Esophagus squamous epithelium (tissue), 5 donors: ENCODE results near the gene SBSN. TPM values are rescaled to one million over a fixed set of nuclear protein-coding genes. Genes with fewer than 3 reads are reported as not detected.

Experiments used
- DNase-seq: peaks from one replicate; lab custom pipeline; 2025; lab: John Stamatoyannopoulos, UW
- H3K27ac ChIP-seq, 4 donors: fragments of 200-600 bp; sonication (generic); one replicate each; pipeline ENCODE4 v1.5.1; 2016 to 2019; ENCODE audit warnings: mild to moderate bottlenecking in 1 of 4
- H3K27me3 ChIP-seq, 4 donors: fragments of 200-600 bp; sonication (generic); 1 replicate in 3 of 4; 2 replicates in 1 of 4; pipeline versions ENCODE4 v1.5.1 to v1.6.0; 2017 to 2021; ENCODE audit warnings: antibody characterized with exemption in 1 of 4
- H3K36me3 ChIP-seq, 3 donors: fragments of 200-600 bp; sonication (generic); one replicate each; pipeline ENCODE4 v1.5.1; 2016 to 2019
- H3K4me1 ChIP-seq, 3 donors: fragments of 200-600 bp; sonication (generic); one replicate each; pipeline ENCODE4 v1.5.1; 2017 to 2019
- H3K4me3 ChIP-seq, 4 donors: fragments of 200-600 bp; sonication (generic); 1 replicate in 3 of 4; 2 replicates in 1 of 4; pipeline ENCODE4 v1.5.1; 2016 to 2019; ENCODE audit warnings: mild to moderate bottlenecking in 2 of 4, moderate library complexity in 1 of 4
- H3K9me3 ChIP-seq, 3 donors: fragments of 200-600 bp; sonication (generic); one replicate each; pipeline ENCODE4 v1.5.1; 2016 to 2019
- CTCF ChIP-seq, 6 experiments: fragments of 450-650 bp in 4 of 6; fragments of 200-600 bp in 2 of 6; sonication (generic) in 2 of 6; IDR thresholded peaks; one replicate each; pipeline ENCODE4 v1.5.1; 2016 to 2019; ENCODE audit warnings: antibody characterized with exemption in 6 of 6, mild to moderate bottlenecking in 4 of 6, moderate library complexity in 4 of 6
- POLR2A ChIP-seq, 4 donors: fragments of 450-650 bp; IDR thresholded peaks; one replicate each; pipeline ENCODE4 v1.6.1; 2017; ENCODE audit warnings: antibody characterized with exemption in 4 of 4, mild to moderate bottlenecking in 4 of 4, moderate library complexity in 3 of 4
- WGBS, 2 donors: methylation state at CpG; one replicate each; pipeline ENCODE4 v1.1.5; 2018; 5-methylcytosine and 5-hydroxymethylcytosine counted together
- intact Hi-C: fragments of 100-400 bp; cut with DNase I; formaldehyde crosslinking; loops from one replicate; pipeline ENCODE4 v1.15.0; 2022
- total RNA-seq, 4 donors: library from RNA; depleted of rRNA; stranded (reverse); fragments of >200 nt; gene quantifications; one replicate each; pipeline ENCODE4 v1.1.0, GENCODE V29; 2016
- donor health status: DM: yes; HTN: yes; CAD: no.

Gene SBSN
- total RNA-seq, 4 donors from 2014 or later: 58.2 to 1,096 (median 541) TPM

- TF ChIP-seq CTCF (IDR thresholded peaks at IDR 0.05) (no peak), POLR2A (IDR thresholded peaks at IDR 0.05) (no peak)
- DNase-seq: no peak
- H3K27me3 ChIP-seq: peaks cover 0 to 4% (median 0%) of the 10 kb centered on the region in 4 donors
- no peak overlapping the region for H3K27ac ChIP-seq
- peaks cover 0 to 21% (median 0%) of the 10 kb centered on the region in 3 donors for H3K36me3 ChIP-seq
- no peaks in the 10 kb centered on the region for H3K4me1 ChIP-seq
- WGBS, 2 donors: 40 to 90% methylated on average over 1 to 5 of the region's 15 CpGs
- intact Hi-C loops: no loop called here
- no peaks in the 10 kb centered on the region for H3K9me3 ChIP-seq
- H3K4me3 ChIP-seq: no peak overlapping the region
These were observed 26.4 kb downstream of the SBSN start for GRCh38 chr19:35501684-35502083.

GRCh38 chr19:35500611-35501010 lies 27.5 kb downstream of the SBSN start:
- no peak overlapping the region for H3K4me3 ChIP-seq
- peaks cover 0 to 4% (median 0%) of the 10 kb centered on the region in 4 donors for H3K27me3 ChIP-seq
- peaks cover 0 to 13% (median 0%) of the 10 kb centered on the region in 3 donors for H3K36me3 ChIP-seq
- TF ChIP-seq POLR2A (IDR thresholded peaks at IDR 0.05) (no peak), CTCF (IDR thresholded peaks at IDR 0.05) (no peak)
- peaks cover under 1 to 1% (median 1%) of the 10 kb centered on the region in 3 donors for H3K4me1 ChIP-seq
- 84 to 100% methylated on average over 1 to 8 of the region's 10 CpGs for WGBS, 2 donors
- no peak overlapping the region for H3K27ac ChIP-seq
- H3K9me3 ChIP-seq: no peaks in the 10 kb centered on the region
- no peak for DNase-seq
- intact Hi-C loops: no loop called here

- H3K27ac ChIP-seq: no peak overlapping the region
- H3K4me3 ChIP-seq: no peak overlapping the region
- peaks cover 0 to 7% (median 0%) of the 10 kb centered on the region in 4 donors for H3K27me3 ChIP-seq
- peaks cover 5 to 16% (median 7%) of the 10 kb centered on the region in 3 donors for H3K4me1 ChIP-seq
- DNase-seq: no peak
- H3K9me3 ChIP-seq: no peaks in the 10 kb centered on the region
- no peaks in the 10 kb centered on the region for H3K36me3 ChIP-seq
- TF ChIP-seq POLR2A (IDR thresholded peaks at IDR 0.05) (no peak), CTCF (IDR thresholded peaks at IDR 0.05) (no peak)
- WGBS, 2 donors: 70 to 76% methylated on average over 8 of the region's 9 CpGs
- intact Hi-C loops: loop anchor here (5.0 kb wide), 1 partner anchor 147 kb away; no protein-coding TSS in a partner anchor
These were observed 29.1 kb downstream of the SBSN start for GRCh38 chr19:35498984-35499527.

- peaks cover 5 to 24% (median 7%) of the 10 kb centered on the region in 3 donors for H3K4me1 ChIP-seq
- TF ChIP-seq POLR2A (IDR thresholded peaks at IDR 0.05): no peak
- no peak for TF ChIP-seq CTCF (IDR thresholded peaks at IDR 0.05)
- no peak overlapping the region for H3K4me3 ChIP-seq
- peaks cover 0 to 15% (median 0%) of the 10 kb centered on the region in 4 donors for H3K27me3 ChIP-seq
- no peaks in the 10 kb centered on the region for H3K9me3 ChIP-seq
- H3K27ac ChIP-seq: no peak overlapping the region
- 36 to 88% methylated on average over 1 to 3 of the region's 3 CpGs for WGBS, 2 donors
- H3K36me3 ChIP-seq: no peaks in the 10 kb centered on the region
- no peak for DNase-seq
- intact Hi-C loops: loop anchor here (5.0 kb wide), 1 partner anchor 146 kb away; no protein-coding TSS in a partner anchor
These were observed 29.9 kb downstream of the SBSN start for GRCh38 chr19:35498220-35498619.

GRCh38 chr19:35497406-35497805 lies 30.7 kb downstream of the SBSN start:
- peaks cover 0 to 19% (median 0%) of the 10 kb centered on the region in 4 donors for H3K27me3 ChIP-seq
- intact Hi-C loops: loop anchor here (5.0 kb wide), 1 partner anchor 145 kb away; no protein-coding TSS in a partner anchor
- no peaks in the 10 kb centered on the region for H3K36me3 ChIP-seq
- no peaks in the 10 kb centered on the region for H3K9me3 ChIP-seq
- TF ChIP-seq CTCF (IDR thresholded peaks at IDR 0.05) (no peak), POLR2A (IDR thresholded peaks at IDR 0.05) (no peak)
- no peak for DNase-seq
- H3K27ac ChIP-seq: no peak overlapping the region
- 72 to 78% methylated on average over 8 to 12 of the region's 14 CpGs for WGBS, 2 donors
- no peak overlapping the region for H3K4me3 ChIP-seq
- H3K4me1 ChIP-seq: peaks cover 5 to 25% (median 7%) of the 10 kb centered on the region in 3 donors
